Uterus (tissue), 4 donors: ENCODE data around the gene SPRING1. TPM values are rescaled to one million over a fixed set of nuclear protein-coding genes. Genes with fewer than 3 reads are reported as not detected.

Experiments used
- DNase-seq, 2 donors: peaks; one replicate each; pipeline ENCODE4 v3.0.0-alpha.2; 2019 to 2020
- H3K27ac ChIP-seq, 2 donors: fragments of 200-600 bp; sonication (generic); 1 replicate in 1 of 2; 2 replicates in 1 of 2; pipeline ENCODE4 v1.5.1; 2016 to 2018
- H3K27me3 ChIP-seq, 2 donors: fragments of 200-600 bp; sonication (generic); one replicate each; pipeline ENCODE4 v1.5.1; 2018 to 2019; ENCODE audit warnings: control low read depth in 1 of 2
- H3K36me3 ChIP-seq, 2 donors: fragments of 200-600 bp; sonication (generic); one replicate each; pipeline ENCODE4 v1.5.1; 2019; ENCODE audit warnings: control low read depth in 1 of 2
- H3K4me1 ChIP-seq, 2 donors: fragments of 200-600 bp; sonication (generic); one replicate each; pipeline ENCODE4 v1.5.1; 2018 to 2019; ENCODE audit warnings: control low read depth in 1 of 2
- H3K4me3 ChIP-seq, 2 donors: fragments of 200-600 bp; sonication (generic); 1 replicate in 1 of 2; 2 replicates in 1 of 2; pipeline ENCODE4 v1.5.1; 2018 to 2019; ENCODE audit warnings: mild to moderate bottlenecking in 1 of 2
- H3K9me3 ChIP-seq, 2 donors: fragments of 200-600 bp; sonication (generic); one replicate each; pipeline ENCODE4 v1.5.1; 2019; ENCODE audit warnings: control low read depth in 1 of 2
- CTCF ChIP-seq, 4 experiments: fragments of 200-600 bp in 2 of 4; fragments of 450-650 bp in 2 of 4; sonication (generic) in 2 of 4; IDR thresholded peaks; one replicate each; pipeline ENCODE4 v1.5.1; 2016 to 2019; ENCODE audit warnings: antibody characterized with exemption in 4 of 4, mild to moderate bottlenecking in 2 of 4, moderate library complexity in 1 of 4
- POLR2A ChIP-seq, 2 donors: fragments of 450-650 bp; IDR thresholded peaks; one replicate each; pipeline ENCODE4 v1.6.1; 2016; ENCODE audit warnings: antibody characterized with exemption in 2 of 2, mild to moderate bottlenecking in 1 of 2, moderate library complexity in 1 of 2
- intact Hi-C: fragments of 100-400 bp; cut with DNase I; formaldehyde crosslinking; loops from one replicate; pipeline ENCODE4 v1.15.1; 2023; ENCODE audit warnings: low total_unique reads
- total RNA-seq, 4 donors: library from RNA; depleted of rRNA in 3 of 4; stranded (reverse); fragments of >200 nt in 3 of 4; gene quantifications; one replicate each; pipeline versions ENCODE4 v1.1.0 to v1.2.4, GENCODE V29; 2014 to 2023
- donor health status: DM: yes; HTN: yes; CAD: no.

Gene SPRING1
- total RNA-seq, 4 donors from 2014 or later = 14.3 to 26.2 (median 20.2) TPM

GRCh38 chr12:116710370-116711150 lies 27.3 kb downstream of the SPRING1 start:
- Histone ChIP-seq H3K4me3 (no peak overlapping the region), H3K9me3 (no peaks in the 10 kb centered on the region), H3K4me1 (no peaks in the 10 kb centered on the region), H3K27me3 (no peaks in the 10 kb centered on the region), H3K36me3 (no peaks in the 10 kb centered on the region), H3K27ac (no peak overlapping the region)
- intact Hi-C loops = no loop called here
- TF ChIP-seq POLR2A (IDR thresholded peaks at IDR 0.05) (no peak), CTCF (IDR thresholded peaks at IDR 0.05) (no peak)
- DNase-seq = no peak

- H3K27me3 ChIP-seq = no peaks in the 10 kb centered on the region
- H3K4me1 ChIP-seq = no peaks in the 10 kb centered on the region
- H3K36me3 ChIP-seq = no peaks in the 10 kb centered on the region
- intact Hi-C loops = no loop called here
- no peak for TF ChIP-seq POLR2A (IDR thresholded peaks at IDR 0.05)
- no peak for TF ChIP-seq CTCF (IDR thresholded peaks at IDR 0.05)
- no peak overlapping the region for H3K27ac ChIP-seq
- H3K4me3 ChIP-seq = no peak overlapping the region
- H3K9me3 ChIP-seq = no peaks in the 10 kb centered on the region
- DNase-seq = no peak
Measured at GRCh38 chr12:116709768-116710167, 28.1 kb downstream of the SPRING1 start.

- no peak overlapping the region for H3K4me3 ChIP-seq
- no peaks in the 10 kb centered on the region for H3K36me3 ChIP-seq
- H3K27me3 ChIP-seq = no peaks in the 10 kb centered on the region
- DNase-seq = peak; percentile 29 to 41
- no peak overlapping the region for H3K27ac ChIP-seq
- H3K9me3 ChIP-seq = no peaks in the 10 kb centered on the region
- TF ChIP-seq POLR2A (IDR thresholded peaks at IDR 0.05) (no peak), CTCF (IDR thresholded peaks at IDR 0.05) (peak; percentile 29 to 56 (median 49))
- H3K4me1 ChIP-seq = no peaks in the 10 kb centered on the region
- intact Hi-C loops = no loop called here
Measured at GRCh38 chr12:116708826-116709756, 28.8 kb downstream of the SPRING1 start.

GRCh38 chr12:116707751-116708150 lies 30.1 kb downstream of the SPRING1 start:
- Histone ChIP-seq H3K4me1 (no peaks in the 10 kb centered on the region), H3K9me3 (no peaks in the 10 kb centered on the region), H3K27me3 (no peaks in the 10 kb centered on the region), H3K36me3 (no peaks in the 10 kb centered on the region), H3K27ac (no peak overlapping the region), H3K4me3 (no peak overlapping the region)
- no peak for TF ChIP-seq POLR2A (IDR thresholded peaks at IDR 0.05)
- TF ChIP-seq CTCF (IDR thresholded peaks at IDR 0.05) = no peak
- DNase-seq = no peak
- intact Hi-C loops = no loop called here
